ENCODE data around the gene KIAA1217. TPM values are rescaled to one million over a fixed set of nuclear protein-coding genes. Genes with fewer than 3 reads are reported as not detected.

KIAA1217 gene
- total and polyA plus RNA-seq, 9 of the 15 experiments (the other 6 are each of a cell fraction or from before 2014, with no cell fraction given): 0.04 TPM; not detected in 8

DNA sequence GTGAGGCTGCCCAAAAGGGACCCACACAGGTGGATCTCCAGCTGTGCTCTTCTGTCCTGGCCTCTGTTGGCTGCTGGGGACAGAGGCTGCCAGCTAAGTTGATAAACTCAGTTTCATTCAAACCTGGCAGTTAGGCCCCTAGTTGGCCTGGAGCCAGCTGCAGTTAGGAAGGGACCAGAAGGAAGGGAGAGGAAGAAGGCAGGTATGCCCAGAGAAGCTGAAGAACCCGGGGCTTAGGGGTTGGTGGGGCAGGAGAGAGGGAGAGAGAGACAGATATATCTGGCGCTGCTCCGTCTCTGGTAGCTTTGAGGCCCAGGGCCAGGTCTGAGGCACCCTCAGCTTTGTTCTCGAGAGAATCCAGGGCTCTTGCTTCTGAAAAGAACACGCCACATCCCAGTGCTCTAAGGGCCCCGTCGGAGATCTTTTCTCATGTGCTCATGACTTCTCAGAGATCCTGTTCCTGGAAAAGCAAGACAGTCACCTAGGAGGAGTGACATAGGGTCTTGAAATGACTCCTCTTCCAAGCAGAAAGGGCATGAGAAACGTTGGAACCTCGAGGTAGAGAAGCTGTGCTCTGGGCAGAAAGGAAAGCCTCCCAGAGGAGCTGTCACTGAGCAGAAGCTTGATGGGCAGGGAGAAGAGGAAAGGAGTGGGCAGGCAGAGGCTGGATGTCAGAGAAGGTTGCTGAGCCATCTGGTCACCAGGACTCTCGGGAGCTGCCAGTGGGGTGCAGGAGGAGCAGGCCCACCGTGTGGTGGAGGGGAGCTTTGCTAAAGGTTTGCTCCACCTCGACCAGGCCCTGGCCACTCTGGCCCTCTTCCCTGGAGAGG, 361.1 kb downstream of the KIAA1217 start (continued):
- TF ChIP-seq ZNF592 (IDR thresholded peaks at IDR 0.05) (peak; percentile 93), ZNF274 (IDR thresholded peaks at IDR 0.05; ENCODE audit: borderline replicate concordance, low read depth, low read length) (no peak), NRF1 (conservative IDR thresholded peaks at IDR 0.05 in 1 of 2, IDR thresholded peaks at IDR 0.05 in 1 of 2) (no peak), CHD1 (IDR thresholded peaks at IDR 0.05; ENCODE audit: low read length) (no peak), BCL6 (CRISPR knock-in tag; IDR thresholded peaks at IDR 0.05) (no peak), ZNF75A (CRISPR knock-in tag; IDR thresholded peaks at IDR 0.05) (no peak), ZNF184 (CRISPR knock-in tag; IDR thresholded peaks at IDR 0.05) (no peak), HSF4 (CRISPR knock-in tag; IDR thresholded peaks at IDR 0.05; ENCODE audit: borderline replicate concordance) (0 out of 2 replicates have a peak, but pooled peaks have one; percentile 18), NR4A1 (CRISPR knock-in tag; IDR thresholded peaks at IDR 0.05) (no peak), NR4A1 (tag; IDR thresholded peaks at IDR 0.05) (0 out of 2 replicates have a peak, but pooled peaks have one; percentile 31)
- TF ChIP-seq, protein P1, sequence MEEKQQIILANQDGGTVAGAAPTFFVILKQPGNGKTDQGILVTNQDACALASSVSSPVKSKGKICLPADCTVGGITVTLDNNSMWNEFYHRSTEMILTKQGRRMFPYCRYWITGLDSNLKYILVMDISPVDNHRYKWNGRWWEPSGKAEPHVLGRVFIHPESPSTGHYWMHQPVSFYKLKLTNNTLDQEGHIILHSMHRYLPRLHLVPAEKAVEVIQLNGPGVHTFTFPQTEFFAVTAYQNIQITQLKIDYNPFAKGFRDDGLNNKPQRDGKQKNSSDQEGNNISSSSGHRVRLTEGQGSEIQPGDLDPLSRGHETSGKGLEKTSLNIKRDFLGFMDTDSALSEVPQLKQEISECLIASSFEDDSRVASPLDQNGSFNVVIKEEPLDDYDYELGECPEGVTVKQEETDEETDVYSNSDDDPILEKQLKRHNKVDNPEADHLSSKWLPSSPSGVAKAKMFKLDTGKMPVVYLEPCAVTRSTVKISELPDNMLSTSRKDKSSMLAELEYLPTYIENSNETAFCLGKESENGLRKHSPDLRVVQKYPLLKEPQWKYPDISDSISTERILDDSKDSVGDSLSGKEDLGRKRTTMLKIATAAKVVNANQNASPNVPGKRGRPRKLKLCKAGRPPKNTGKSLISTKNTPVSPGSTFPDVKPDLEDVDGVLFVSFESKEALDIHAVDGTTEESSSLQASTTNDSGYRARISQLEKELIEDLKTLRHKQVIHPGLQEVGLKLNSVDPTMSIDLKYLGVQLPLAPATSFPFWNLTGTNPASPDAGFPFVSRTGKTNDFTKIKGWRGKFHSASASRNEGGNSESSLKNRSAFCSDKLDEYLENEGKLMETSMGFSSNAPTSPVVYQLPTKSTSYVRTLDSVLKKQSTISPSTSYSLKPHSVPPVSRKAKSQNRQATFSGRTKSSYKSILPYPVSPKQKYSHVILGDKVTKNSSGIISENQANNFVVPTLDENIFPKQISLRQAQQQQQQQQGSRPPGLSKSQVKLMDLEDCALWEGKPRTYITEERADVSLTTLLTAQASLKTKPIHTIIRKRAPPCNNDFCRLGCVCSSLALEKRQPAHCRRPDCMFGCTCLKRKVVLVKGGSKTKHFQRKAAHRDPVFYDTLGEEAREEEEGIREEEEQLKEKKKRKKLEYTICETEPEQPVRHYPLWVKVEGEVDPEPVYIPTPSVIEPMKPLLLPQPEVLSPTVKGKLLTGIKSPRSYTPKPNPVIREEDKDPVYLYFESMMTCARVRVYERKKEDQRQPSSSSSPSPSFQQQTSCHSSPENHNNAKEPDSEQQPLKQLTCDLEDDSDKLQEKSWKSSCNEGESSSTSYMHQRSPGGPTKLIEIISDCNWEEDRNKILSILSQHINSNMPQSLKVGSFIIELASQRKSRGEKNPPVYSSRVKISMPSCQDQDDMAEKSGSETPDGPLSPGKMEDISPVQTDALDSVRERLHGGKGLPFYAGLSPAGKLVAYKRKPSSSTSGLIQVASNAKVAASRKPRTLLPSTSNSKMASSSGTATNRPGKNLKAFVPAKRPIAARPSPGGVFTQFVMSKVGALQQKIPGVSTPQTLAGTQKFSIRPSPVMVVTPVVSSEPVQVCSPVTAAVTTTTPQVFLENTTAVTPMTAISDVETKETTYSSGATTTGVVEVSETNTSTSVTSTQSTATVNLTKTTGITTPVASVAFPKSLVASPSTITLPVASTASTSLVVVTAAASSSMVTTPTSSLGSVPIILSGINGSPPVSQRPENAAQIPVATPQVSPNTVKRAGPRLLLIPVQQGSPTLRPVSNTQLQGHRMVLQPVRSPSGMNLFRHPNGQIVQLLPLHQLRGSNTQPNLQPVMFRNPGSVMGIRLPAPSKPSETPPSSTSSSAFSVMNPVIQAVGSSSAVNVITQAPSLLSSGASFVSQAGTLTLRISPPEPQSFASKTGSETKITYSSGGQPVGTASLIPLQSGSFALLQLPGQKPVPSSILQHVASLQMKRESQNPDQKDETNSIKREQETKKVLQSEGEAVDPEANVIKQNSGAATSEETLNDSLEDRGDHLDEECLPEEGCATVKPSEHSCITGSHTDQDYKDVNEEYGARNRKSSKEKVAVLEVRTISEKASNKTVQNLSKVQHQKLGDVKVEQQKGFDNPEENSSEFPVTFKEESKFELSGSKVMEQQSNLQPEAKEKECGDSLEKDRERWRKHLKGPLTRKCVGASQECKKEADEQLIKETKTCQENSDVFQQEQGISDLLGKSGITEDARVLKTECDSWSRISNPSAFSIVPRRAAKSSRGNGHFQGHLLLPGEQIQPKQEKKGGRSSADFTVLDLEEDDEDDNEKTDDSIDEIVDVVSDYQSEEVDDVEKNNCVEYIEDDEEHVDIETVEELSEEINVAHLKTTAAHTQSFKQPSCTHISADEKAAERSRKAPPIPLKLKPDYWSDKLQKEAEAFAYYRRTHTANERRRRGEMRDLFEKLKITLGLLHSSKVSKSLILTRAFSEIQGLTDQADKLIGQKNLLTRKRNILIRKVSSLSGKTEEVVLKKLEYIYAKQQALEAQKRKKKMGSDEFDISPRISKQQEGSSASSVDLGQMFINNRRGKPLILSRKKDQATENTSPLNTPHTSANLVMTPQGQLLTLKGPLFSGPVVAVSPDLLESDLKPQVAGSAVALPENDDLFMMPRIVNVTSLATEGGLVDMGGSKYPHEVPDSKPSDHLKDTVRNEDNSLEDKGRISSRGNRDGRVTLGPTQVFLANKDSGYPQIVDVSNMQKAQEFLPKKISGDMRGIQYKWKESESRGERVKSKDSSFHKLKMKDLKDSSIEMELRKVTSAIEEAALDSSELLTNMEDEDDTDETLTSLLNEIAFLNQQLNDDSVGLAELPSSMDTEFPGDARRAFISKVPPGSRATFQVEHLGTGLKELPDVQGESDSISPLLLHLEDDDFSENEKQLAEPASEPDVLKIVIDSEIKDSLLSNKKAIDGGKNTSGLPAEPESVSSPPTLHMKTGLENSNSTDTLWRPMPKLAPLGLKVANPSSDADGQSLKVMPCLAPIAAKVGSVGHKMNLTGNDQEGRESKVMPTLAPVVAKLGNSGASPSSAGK (IDR thresholded peaks at IDR 0.05): peak; percentile 72
